GM12878 (cell line): ENCODE measurements around the gene KLHL26. TPM values are rescaled to one million over a fixed set of nuclear protein-coding genes. Genes with fewer than 3 reads are reported as not detected.

Experiments
- ATAC-seq: fragments of 200-7000 bp; cut with Tn5 transposase; 3 replicates; pipeline ENCODE4 v1.9.1; 2020; ENCODE audit warnings: mild to moderate bottlenecking, moderate library complexity
- BruUV-seq: library from RNA; stranded (reverse); fragments of 400-500 nt; replicated peaks from 2 replicates; lab custom pipeline; 2021; lab: Mats Ljungman, UMichigan
- CTCF ChIA-PET: fragments of 300-600 bp; sonication (Branson Sonifier 250); formaldehyde crosslinking; extraction: SDS; loops from one replicate; lab custom pipeline; 2021; ENCODE audit warnings: inconsistent platforms; lab: Yijun Ruan, JAX
- POLR2A ChIA-PET: fragments of 350-600 bp; formaldehyde crosslinking; extraction: SDS; loops from one replicate; lab custom pipeline; 2021; ENCODE audit warnings: inconsistent platforms; lab: Charles Lee
- RAD21 ChIA-PET: fragments of 300-600 bp; sonication (Branson Sonifier 250); formaldehyde crosslinking; loops from one replicate; lab custom pipeline; 2023; ENCODE audit warnings: antibody characterized with exemption; ENCODE audit not compliant: unreplicated experiment; lab: Charles Lee
- SMC1A ChIA-PET: fragments of 300-600 bp; sonication (Branson Sonifier 250); formaldehyde crosslinking; loops from one replicate; lab custom pipeline; 2023; ENCODE audit not compliant: unreplicated experiment, uncharacterized antibody; lab: Charles Lee
- DNase-seq: peaks from one replicate; pipeline ENCODE4 v3.0.0-alpha.2; 2011; ENCODE audit warnings: low read depth, low spot score
- FAIRE-seq: peaks from 3 replicates; lab custom pipeline; 2011; peaks lifted over from hg19 to GRCh38; lab: Jason Lieb, UNC
- H2AFZ ChIP-seq: 2 replicates; pipeline ENCODE4 v1.6.0; 2011; ENCODE audit warnings: low read depth, low read length, control low read depth; ENCODE audit not compliant: control insufficient read depth
- H3K27ac ChIP-seq: 2 replicates; pipeline ENCODE4 v1.5.1; 2011; ENCODE audit warnings: control low read depth; ENCODE audit not compliant: control insufficient read depth, insufficient read depth
- H3K27me3 ChIP-seq, 2 experiments: replicated peaks in 1 of 2; 2 replicates each; pipeline versions ENCODE4 v1.6.0 to v1.6.1; 2011; ENCODE audit warnings: low read length in 1 of 2; ENCODE audit not compliant: control insufficient read depth in 2 of 2, insufficient read depth in 2 of 2
- H3K36me3 ChIP-seq, 2 experiments: 2 replicates each; pipeline ENCODE4 v1.5.1; 2011; ENCODE audit warnings: low read length in 1 of 2; ENCODE audit not compliant: control insufficient read depth in 2 of 2, insufficient read depth in 2 of 2
- H3K4me1 ChIP-seq: 2 replicates; pipeline ENCODE4 v1.6.1; 2011; ENCODE audit warnings: mild to moderate bottlenecking, low read length, moderate library complexity, mixed read lengths; ENCODE audit not compliant: control insufficient read depth, insufficient read depth
- H3K4me2 ChIP-seq: 2 replicates; pipeline ENCODE4 v1.6.0; 2011; ENCODE audit warnings: control low read depth; ENCODE audit not compliant: control insufficient read depth, insufficient read depth
- H3K4me3 ChIP-seq: fragments of 200-600 bp; sonication (generic); 2 replicates; pipeline ENCODE4 v1.5.1; 2016
- H3K79me2 ChIP-seq: 2 replicates; pipeline ENCODE4 v1.6.0; 2011; ENCODE audit warnings: low read length; ENCODE audit not compliant: control insufficient read depth, insufficient read depth
- H3K9ac ChIP-seq: 2 replicates; pipeline ENCODE4 v1.8.0; 2011; ENCODE audit warnings: low read length, control low read depth, mixed read lengths; ENCODE audit not compliant: control insufficient read depth, insufficient read depth
- H3K9me3 ChIP-seq: replicated peaks from 3 replicates; pipeline ENCODE4 v1.5.1; 2011; ENCODE audit warnings: mild to moderate bottlenecking, low read length; ENCODE audit not compliant: control insufficient read depth, insufficient read depth
- H4K20me1 ChIP-seq: 2 replicates; pipeline ENCODE4 v1.6.0; 2011; ENCODE audit not compliant: control insufficient read depth, insufficient read depth
- CBX3 ChIP-seq: fragments of 200-600 bp; sonication (generic); IDR thresholded peaks from 2 replicates; pipeline ENCODE4 v1.6.1; 2016; ENCODE audit warnings: low read depth, borderline replicate concordance
- CEBPB ChIP-seq, 2 experiments: fragments of 150-350 bp in 1 of 2; IDR thresholded peaks; 2 replicates each; pipeline ENCODE4 v1.6.1; 2012 to 2014; ENCODE audit warnings: low read depth in 2 of 2, low read length in 2 of 2, borderline replicate concordance in 1 of 2, inconsistent platforms in 1 of 2
- CHD2 ChIP-seq: IDR thresholded peaks from 2 replicates; pipeline ENCODE4 v1.6.1; 2011; ENCODE audit warnings: low read depth, low read length, improper control_type of control experiment, borderline replicate concordance
- CREB1 ChIP-seq: IDR thresholded peaks from 2 replicates; pipeline ENCODE4 v1.6.1; 2012; ENCODE audit warnings: low read depth, mild to moderate bottlenecking, inconsistent platforms
- E2F8 ChIP-seq: fragments of 450-650 bp; IDR thresholded peaks from 2 replicates; pipeline ENCODE4 v1.6.1; 2018; ENCODE audit warnings: mild to moderate bottlenecking, low read depth, moderate library complexity; ENCODE audit not compliant: partially characterized antibody
- FOXK2 ChIP-seq: fragments of 450-650 bp; IDR thresholded peaks from 2 replicates; pipeline ENCODE4 v1.6.1; 2017; ENCODE audit warnings: mild to moderate bottlenecking, moderate library complexity
- KAT2A ChIP-seq: conservative IDR thresholded peaks from 2 replicates; pipeline ENCODE4 v1.6.1; 2011; ENCODE audit warnings: low read depth, low read length; ENCODE audit not compliant: control insufficient read depth
- LARP7 ChIP-seq: fragments of 450-650 bp; IDR thresholded peaks from 2 replicates; pipeline ENCODE4 v1.6.1; 2017; ENCODE audit warnings: mild to moderate bottlenecking
- MYB ChIP-seq: fragments of 150-350 bp; IDR thresholded peaks from 2 replicates; pipeline ENCODE4 v1.6.1; 2014; ENCODE audit warnings: mild to moderate bottlenecking, low read depth, low read length, borderline replicate concordance
- MYC ChIP-seq: IDR thresholded peaks from 2 replicates; pipeline ENCODE4 v1.6.1; 2011; ENCODE audit warnings: mild to moderate bottlenecking, low read length, moderate library complexity, inconsistent platforms; ENCODE audit not compliant: insufficient read depth, insufficient replicate concordance, insufficient read length, severe bottlenecking
- NFYA ChIP-seq: IDR thresholded peaks from 2 replicates; pipeline ENCODE4 v1.6.1; 2011; ENCODE audit warnings: low read depth, mild to moderate bottlenecking, low read length, improper control_type of control experiment, borderline replicate concordance
- NFYB ChIP-seq: IDR thresholded peaks from 2 replicates; pipeline ENCODE4 v1.6.1; 2011; ENCODE audit warnings: low read depth, mild to moderate bottlenecking, low read length, improper control_type of control experiment, moderate library complexity; ENCODE audit not compliant: insufficient read depth
- POU2F2 ChIP-seq: IDR thresholded peaks from 3 replicates; pipeline ENCODE4 v1.6.1; 2011; ENCODE audit warnings: low read depth, mild to moderate bottlenecking, low read length, borderline replicate concordance
- SMAD1 ChIP-seq: fragments of 450-650 bp; IDR thresholded peaks from 2 replicates; pipeline ENCODE4 v1.6.1; 2018; ENCODE audit warnings: mild to moderate bottlenecking, low read depth; ENCODE audit not compliant: partially characterized antibody
- SMAD5 ChIP-seq: IDR thresholded peaks from 2 replicates; pipeline ENCODE4 v1.6.1; 2016; ENCODE audit warnings: antibody characterized with exemption, low read depth
- STAT3 ChIP-seq: IDR thresholded peaks from 2 replicates; pipeline ENCODE4 v1.6.1; 2011; ENCODE audit warnings: low read depth, low read length, improper control_type of control experiment
- ZBTB40 ChIP-seq: fragments of 450-650 bp; IDR thresholded peaks from 2 replicates; pipeline ENCODE4 v1.6.1; 2016; ENCODE audit warnings: mild to moderate bottlenecking, moderate library complexity, borderline replicate concordance
- WGBS: methylation state at CpG from one replicate; pipeline ENCODE4 v1.1.6; 2016; ENCODE audit warnings: low lambda C conversion rate; ENCODE audit not compliant: insufficient replicate concordance, insufficient coverage; ENCODE audit errors: missing lambda C conversion rate; 5-methylcytosine and 5-hydroxymethylcytosine counted together
- in situ Hi-C: fragments of 300-500 bp; cut with MboI; formaldehyde crosslinking; loops from 9 replicates; pipeline ENCODE4 v1.14.3; 2018; ENCODE audit warnings: mixed read lengths
- intact Hi-C: fragments of 100-400 bp; cut with micrococcal nuclease; formaldehyde crosslinking; loops from one replicate; pipeline ENCODE4 v1.14.2; 2022; ENCODE audit not compliant: unreplicated experiment
- polyA plus RNA-seq, 11 experiments: library from polyadenylated mRNA; depleted of rRNA in 4 of 11; unstranded in 6 of 11; stranded (reverse) in 5 of 11; fragments of >200 nt; fragmentation: Nextera tagmentation in 4 of 11; fragmentation: Illumina TruSeq in 1 of 11; extraction: Ambion mirVana in 4 of 11; extraction: Trizol in 1 of 11; gene quantifications; 1 replicate in 1 of 11; 2 replicates in 10 of 11; pipeline versions ENCODE4 v1.2.1 to v1.2.3, GENCODE V29; 2011 to 2016; ENCODE audit warnings: inconsistent platforms in 2 of 11, missing spikeins in 2 of 11, low read depth in 1 of 11
- total RNA-seq, 4 experiments: library from RNA; depleted of rRNA in 3 of 4; stranded (reverse); fragments of >200 nt in 3 of 4; fragmentation: Illumina TruSeq in 1 of 4; extraction: Trizol in 1 of 4; gene quantifications; 2 replicates each; pipeline versions ENCODE4 v1.2.1 to v1.2.3, GENCODE V29; 2013 to 2021

The KLHL26 gene
- total and polyA plus RNA-seq, 10 of the 15 experiments (the other 5 are each of a cell fraction or from before 2014, with no cell fraction given) = 0.18 to 14.6 (median 2.9) TPM

- TF ChIP-seq STAT3 = no peak
- TF ChIP-seq MYB = no peak
- TF ChIP-seq CHD2 = no peak
- no peak for TF ChIP-seq POU2F2
- no peak for TF ChIP-seq CBX3
- no peak for TF ChIP-seq MYC
These were observed 82.1 kb downstream of the KLHL26 start (continued) for GRCh38 chr19:18718846-18719458.

- intact Hi-C loops (no loop called here), in situ Hi-C loops (no loop called here)
- no peak for ATAC-seq
- ChIA-PET CTCF (no interaction called here), RAD21 (no interaction called here), POLR2A (no interaction called here), SMC1A (no interaction called here)
- no peaks in the 10 kb centered on the region for H3K79me2 ChIP-seq
- no peak overlapping the region for H3K27ac ChIP-seq
- no peak for FAIRE-seq
- H3K9ac ChIP-seq = no peak overlapping the region
- H2AFZ ChIP-seq = no peak overlapping the region
- no peak overlapping the region for H3K4me2 ChIP-seq
- no peaks in the 10 kb centered on the region for H3K27me3 ChIP-seq
- H3K4me1 ChIP-seq = no peaks in the 10 kb centered on the region
- H3K4me3 ChIP-seq = no peak overlapping the region
- no peaks in the 10 kb centered on the region for H4K20me1 ChIP-seq
- BruUV-seq = no TSS peak
- DNase-seq = no peak
- H3K36me3 ChIP-seq = no peaks in the 10 kb centered on the region
- H3K9me3 ChIP-seq = no peaks in the 10 kb centered on the region
- WGBS = 88% methylated on average over 25 of the region's 25 CpGs
- no peak for TF ChIP-seq LARP7
- TF ChIP-seq KAT2A = no peak
- no peak for TF ChIP-seq ZBTB40
- TF ChIP-seq CEBPB (IDR thresholded peaks at IDR 0.05; ENCODE audit: borderline replicate concordance in 1 of 2, low read depth in 2 of 2, low read length in 2 of 2) = no peak
- no peak for TF ChIP-seq SMAD1
- TF ChIP-seq CREB1 = no peak
- no peak for TF ChIP-seq NFYA
- TF ChIP-seq NFYB = no peak
- no peak for TF ChIP-seq E2F8
- no peak for TF ChIP-seq MYB
- TF ChIP-seq FOXK2 = no peak
- TF ChIP-seq SMAD5 = no peak
These were observed 82.7 kb downstream of the KLHL26 start for GRCh38 chr19:18719541-18719940.
